Testis (tissue), 3 donors: ENCODE data around the gene CCDC18. TPM values are rescaled to one million over a fixed set of nuclear protein-coding genes. Genes with fewer than 3 reads are reported as not detected.

Experiments used
- DNase-seq: peaks from one replicate; pipeline ENCODE4 v3.0.0-alpha.2; 2019
- H3K27ac ChIP-seq, 2 donors: fragments of 200-600 bp; sonication (generic); one replicate each; pipeline ENCODE4 v1.5.1; 2019
- H3K27me3 ChIP-seq: fragments of 200-600 bp; sonication (generic); one replicate; pipeline ENCODE4 v1.5.1; 2019
- H3K36me3 ChIP-seq: fragments of 200-600 bp; sonication (generic); one replicate; pipeline ENCODE4 v1.5.1; 2017; ENCODE audit warnings: low read depth; ENCODE audit errors: missing control alignments
- H3K4me1 ChIP-seq: fragments of 200-600 bp; sonication (generic); one replicate; pipeline ENCODE4 v1.5.1; 2019
- H3K4me3 ChIP-seq, 2 donors: fragments of 200-600 bp; sonication (generic); one replicate each; pipeline ENCODE4 v1.5.1; 2017 to 2019
- H3K9me3 ChIP-seq: fragments of 200-600 bp; sonication (generic); one replicate; pipeline ENCODE4 v1.5.1; 2017
- POLR2A ChIP-seq: fragments of 450-650 bp; IDR thresholded peaks from one replicate; pipeline ENCODE4 v1.6.1; 2017; ENCODE audit warnings: antibody characterized with exemption, mild to moderate bottlenecking, moderate library complexity
- WGBS, 2 donors: methylation state at CpG; one replicate each; pipeline ENCODE4 v1.1.5; 2018; 5-methylcytosine and 5-hydroxymethylcytosine counted together
- intact Hi-C: fragments of 100-400 bp; cut with DNase I; formaldehyde crosslinking; loops from one replicate; pipeline ENCODE4 v1.15.1; 2023; ENCODE audit warnings: low total_unique reads
- polyA plus RNA-seq: library from polyadenylated mRNA; stranded (reverse); fragments of 350-450 nt; fragmentation: Illumina TruSeq; extraction: RNeasy Lipid Tissue Mini Kit (QIAGEN cat#74804); gene quantifications from one replicate; pipeline ENCODE4 v1.2.3, GENCODE V29; 2014; ENCODE audit warnings: low read depth, low replicate concordance; ENCODE audit not compliant: insufficient read depth
- total RNA-seq, 2 donors: library from RNA; depleted of rRNA; stranded (reverse); fragments of >200 nt; gene quantifications; one replicate each; pipeline ENCODE4 v1.2.3, GENCODE V29; 2016
- TF ChIP-seq, protein P1 (sequence below), 3 experiments: fragments of 450-650 bp in 2 of 3; fragments of 200-600 bp in 1 of 3; sonication (generic) in 1 of 3; IDR thresholded peaks; one replicate each; pipeline ENCODE4 v1.5.1; 2016 to 2019; ENCODE audit warnings: antibody characterized with exemption in 3 of 3, mild to moderate bottlenecking in 2 of 3, moderate library complexity in 1 of 3

The CCDC18 gene
- total and polyA plus RNA-seq, 3 donors from 2014 or later, result 3.9 to 38.3 (median 19.4) TPM

DNA sequence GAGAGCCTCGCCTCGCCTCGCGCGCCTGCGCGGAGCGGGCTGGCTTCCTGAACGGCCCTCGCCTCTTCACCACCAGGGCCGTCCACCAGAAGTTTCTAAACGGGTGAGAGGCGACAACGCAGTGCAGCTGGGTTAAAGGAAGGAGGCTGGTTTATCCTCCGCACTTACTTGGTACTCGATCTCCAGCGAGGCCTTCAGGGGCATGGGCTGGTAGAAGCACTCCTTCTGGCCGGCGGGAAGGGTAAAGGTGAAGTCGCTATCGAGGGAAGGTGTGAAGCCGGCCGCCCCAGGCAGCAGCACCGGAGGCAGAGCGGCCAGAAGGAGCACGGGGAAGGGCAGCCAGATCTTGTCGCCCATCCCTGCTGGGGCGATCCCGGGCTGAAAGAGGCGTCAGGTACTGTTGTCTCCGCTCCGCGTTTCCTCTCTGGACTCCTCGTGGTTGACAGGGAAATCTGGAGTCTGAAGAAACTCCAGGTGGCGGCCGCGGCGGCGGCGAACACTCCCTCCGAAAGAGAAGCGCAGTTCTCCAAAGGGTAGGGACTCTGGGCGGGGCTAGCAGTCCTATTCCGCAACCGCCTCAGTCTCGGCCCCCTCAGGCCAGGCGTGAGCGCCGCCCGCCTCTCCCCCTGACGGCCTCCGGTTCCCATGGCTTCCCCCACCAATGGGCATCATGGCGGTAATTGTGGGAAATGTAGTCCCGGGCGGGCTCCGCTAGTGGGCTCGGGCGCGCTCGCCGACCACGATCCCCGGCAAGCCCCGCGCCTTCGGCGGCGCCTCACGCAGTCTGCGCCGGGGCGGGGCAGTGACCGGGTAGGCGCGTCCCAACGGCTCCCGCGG lies 420 bp upstream of the CCDC18 start, which contains the start of gene TMED5:
Gene TMED5, minus strand, starts transcription at position 528 of the 837 bp plus-strand sequence. Its CDS starts 171 bp downstream, at position 357.
- no peaks in the 10 kb centered on the region for H3K9me3 ChIP-seq
- peak within 1 kb of the TSS; percentile 98 for H3K27ac ChIP-seq
- TF ChIP-seq, protein P1, sequence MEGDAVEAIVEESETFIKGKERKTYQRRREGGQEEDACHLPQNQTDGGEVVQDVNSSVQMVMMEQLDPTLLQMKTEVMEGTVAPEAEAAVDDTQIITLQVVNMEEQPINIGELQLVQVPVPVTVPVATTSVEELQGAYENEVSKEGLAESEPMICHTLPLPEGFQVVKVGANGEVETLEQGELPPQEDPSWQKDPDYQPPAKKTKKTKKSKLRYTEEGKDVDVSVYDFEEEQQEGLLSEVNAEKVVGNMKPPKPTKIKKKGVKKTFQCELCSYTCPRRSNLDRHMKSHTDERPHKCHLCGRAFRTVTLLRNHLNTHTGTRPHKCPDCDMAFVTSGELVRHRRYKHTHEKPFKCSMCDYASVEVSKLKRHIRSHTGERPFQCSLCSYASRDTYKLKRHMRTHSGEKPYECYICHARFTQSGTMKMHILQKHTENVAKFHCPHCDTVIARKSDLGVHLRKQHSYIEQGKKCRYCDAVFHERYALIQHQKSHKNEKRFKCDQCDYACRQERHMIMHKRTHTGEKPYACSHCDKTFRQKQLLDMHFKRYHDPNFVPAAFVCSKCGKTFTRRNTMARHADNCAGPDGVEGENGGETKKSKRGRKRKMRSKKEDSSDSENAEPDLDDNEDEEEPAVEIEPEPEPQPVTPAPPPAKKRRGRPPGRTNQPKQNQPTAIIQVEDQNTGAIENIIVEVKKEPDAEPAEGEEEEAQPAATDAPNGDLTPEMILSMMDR (IDR thresholded peaks at IDR 0.05), result peak; percentile 15 to 20 (median 16)
- TF ChIP-seq POLR2A, result peak; percentile 63
- intact Hi-C loops, result no loop called here
- H3K4me3 ChIP-seq, result peak within 1 kb of the TSS; percentile 90 to 99
- no peaks in the 10 kb centered on the region for H3K36me3 ChIP-seq
- peaks cover 4% of the 10 kb centered on the region for H3K4me1 ChIP-seq
- WGBS, 2 donors, result 0% methylated on average over 7 to 73 of the region's 78 CpGs
- no peaks in the 10 kb centered on the region for H3K27me3 ChIP-seq
- peak; percentile 98 for DNase-seq

DNA sequence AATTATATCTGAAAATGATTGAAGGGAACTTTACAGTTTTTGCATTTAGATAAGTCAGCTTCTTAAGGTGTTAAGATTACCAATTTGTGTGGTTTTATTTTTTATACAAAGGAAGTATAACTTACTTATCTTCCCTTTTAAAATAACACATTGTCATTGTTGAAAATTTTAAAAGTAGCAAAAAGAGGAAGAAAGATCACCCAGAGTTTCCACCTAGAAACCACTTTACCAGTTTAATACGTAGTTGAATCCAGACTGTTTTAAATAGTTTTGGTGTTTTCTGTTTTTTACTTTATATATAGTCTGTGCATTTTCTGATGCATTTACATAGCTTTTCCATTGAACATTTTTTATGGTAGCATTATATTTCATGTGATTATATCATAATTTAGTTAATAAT lies 6.1 kb downstream of the CCDC18 start:
- no peak for DNase-seq
- Histone ChIP-seq H3K27ac (no peak overlapping the region), H3K9me3 (no peaks in the 10 kb centered on the region), H3K36me3 (no peaks in the 10 kb centered on the region), H3K4me3 (no peak overlapping the region), H3K27me3 (no peaks in the 10 kb centered on the region), H3K4me1 (no peaks in the 10 kb centered on the region)
- TF ChIP-seq, protein P1 (IDR thresholded peaks at IDR 0.05), result no peak
- TF ChIP-seq POLR2A, result no peak
- WGBS, 2 donors, result 88 to 92% methylated on average over 1 of the region's 1 CpG
- intact Hi-C loops, result no loop called here

DNA sequence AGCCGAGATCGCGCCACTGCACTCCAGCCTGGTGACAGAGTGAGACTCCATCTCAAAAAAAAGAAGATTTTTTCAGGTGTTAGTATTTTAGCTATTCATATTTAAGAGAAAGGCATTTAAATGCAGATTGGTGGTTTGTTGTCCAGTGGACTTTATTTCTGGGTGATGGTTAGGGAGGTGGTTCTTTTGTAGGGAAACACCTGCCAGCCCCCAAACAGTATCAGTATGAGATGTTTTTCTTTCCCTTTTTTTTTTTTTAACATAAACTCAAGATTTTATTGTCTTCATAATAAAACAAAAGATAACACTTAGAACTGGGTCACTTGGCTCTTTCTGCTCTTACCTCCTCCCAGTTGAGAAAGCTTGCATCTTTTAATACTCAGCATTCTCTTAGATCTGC lies 9.9 kb downstream of the CCDC18 start:
- intact Hi-C loops, result no loop called here
- Histone ChIP-seq H3K27me3 (no peaks in the 10 kb centered on the region), H3K4me3 (no peak overlapping the region), H3K36me3 (no peaks in the 10 kb centered on the region), H3K27ac (no peak overlapping the region), H3K9me3 (no peaks in the 10 kb centered on the region), H3K4me1 (no peaks in the 10 kb centered on the region)
- 100% methylated on average over 3 of the region's 3 CpGs for WGBS, 2 donors
- TF ChIP-seq, protein P1 (IDR thresholded peaks at IDR 0.05), result no peak
- TF ChIP-seq POLR2A, result no peak
- no peak for DNase-seq

DNA sequence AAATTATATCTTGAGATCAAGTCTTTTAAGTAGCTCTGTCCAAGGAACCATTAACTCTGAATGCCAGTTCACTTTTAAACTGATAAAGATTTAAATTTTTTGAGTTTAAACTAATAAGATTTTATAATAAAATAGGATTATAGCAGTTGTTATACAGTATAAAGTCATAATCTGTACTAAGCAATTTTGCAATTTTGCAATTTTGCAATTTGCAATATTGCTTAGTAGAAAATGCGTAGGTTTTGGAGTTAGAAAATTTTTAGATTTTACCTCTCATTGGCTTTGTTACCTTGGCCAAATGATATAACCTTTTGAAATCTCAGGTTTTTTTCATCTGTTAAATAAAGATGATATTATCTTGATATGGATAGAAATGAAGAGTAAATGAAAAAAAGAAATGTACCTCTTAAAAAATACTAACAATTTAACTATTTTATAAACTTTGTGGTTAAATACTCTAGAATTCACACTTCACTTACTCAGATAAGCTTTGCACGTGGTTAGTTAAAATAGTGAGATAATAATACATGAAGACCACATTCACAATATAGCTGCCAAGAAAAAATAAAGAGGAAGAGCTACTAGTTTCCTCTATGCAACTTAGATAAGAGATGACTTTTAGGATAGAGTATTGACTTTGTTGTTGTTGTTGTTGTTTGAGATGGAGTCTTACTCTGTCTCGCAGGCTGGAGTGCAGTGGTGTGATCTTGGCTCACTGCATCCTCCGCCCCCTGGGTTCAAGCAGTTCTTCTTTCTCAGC lies 13.9 kb downstream of the CCDC18 start:
- WGBS, 2 donors, result 86 to 91% methylated on average over 4 of the region's 4 CpGs
- Histone ChIP-seq H3K9me3 (no peaks in the 10 kb centered on the region), H3K4me3 (no peak overlapping the region), H3K27me3 (no peaks in the 10 kb centered on the region), H3K27ac (no peak overlapping the region), H3K4me1 (no peaks in the 10 kb centered on the region), H3K36me3 (no peaks in the 10 kb centered on the region)
- DNase-seq, result no peak
- no peak for TF ChIP-seq POLR2A
- TF ChIP-seq, protein P1 (IDR thresholded peaks at IDR 0.05), result no peak
- intact Hi-C loops, result no loop called here
